ENCODE data around the gene HMMR.

- TF ChIP-seq, protein P1, sequence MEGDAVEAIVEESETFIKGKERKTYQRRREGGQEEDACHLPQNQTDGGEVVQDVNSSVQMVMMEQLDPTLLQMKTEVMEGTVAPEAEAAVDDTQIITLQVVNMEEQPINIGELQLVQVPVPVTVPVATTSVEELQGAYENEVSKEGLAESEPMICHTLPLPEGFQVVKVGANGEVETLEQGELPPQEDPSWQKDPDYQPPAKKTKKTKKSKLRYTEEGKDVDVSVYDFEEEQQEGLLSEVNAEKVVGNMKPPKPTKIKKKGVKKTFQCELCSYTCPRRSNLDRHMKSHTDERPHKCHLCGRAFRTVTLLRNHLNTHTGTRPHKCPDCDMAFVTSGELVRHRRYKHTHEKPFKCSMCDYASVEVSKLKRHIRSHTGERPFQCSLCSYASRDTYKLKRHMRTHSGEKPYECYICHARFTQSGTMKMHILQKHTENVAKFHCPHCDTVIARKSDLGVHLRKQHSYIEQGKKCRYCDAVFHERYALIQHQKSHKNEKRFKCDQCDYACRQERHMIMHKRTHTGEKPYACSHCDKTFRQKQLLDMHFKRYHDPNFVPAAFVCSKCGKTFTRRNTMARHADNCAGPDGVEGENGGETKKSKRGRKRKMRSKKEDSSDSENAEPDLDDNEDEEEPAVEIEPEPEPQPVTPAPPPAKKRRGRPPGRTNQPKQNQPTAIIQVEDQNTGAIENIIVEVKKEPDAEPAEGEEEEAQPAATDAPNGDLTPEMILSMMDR (IDR thresholded peaks at IDR 0.05; ENCODE audit: low read depth, low read length): no peak
- TF ChIP-seq EZH2phosphoT487 (IDR thresholded peaks at IDR 0.05; ENCODE audit: low read depth): no peak
Observed at GRCh38 chr5:163498886-163499285, 38.5 kb downstream of the HMMR start.
